ENCODE measurements around the gene SNTA1.
"Not testable (repeated sequence)": the region's sequence is repeated elsewhere in the genome, so short reads cannot be mapped to it uniquely, and the experiment has no call there.

The SNTA1 gene

GRCh38 chr20:33393609-33394008, 50.0 kb downstream of the SNTA1 start:
- DNase-seq (ENCODE audit: low spot score) = no peak

GRCh38 chr20:33391722-33392415, 51.7 kb downstream of the SNTA1 start:
- DNase-seq (ENCODE audit: low spot score) = peak; percentile 88

DNA sequence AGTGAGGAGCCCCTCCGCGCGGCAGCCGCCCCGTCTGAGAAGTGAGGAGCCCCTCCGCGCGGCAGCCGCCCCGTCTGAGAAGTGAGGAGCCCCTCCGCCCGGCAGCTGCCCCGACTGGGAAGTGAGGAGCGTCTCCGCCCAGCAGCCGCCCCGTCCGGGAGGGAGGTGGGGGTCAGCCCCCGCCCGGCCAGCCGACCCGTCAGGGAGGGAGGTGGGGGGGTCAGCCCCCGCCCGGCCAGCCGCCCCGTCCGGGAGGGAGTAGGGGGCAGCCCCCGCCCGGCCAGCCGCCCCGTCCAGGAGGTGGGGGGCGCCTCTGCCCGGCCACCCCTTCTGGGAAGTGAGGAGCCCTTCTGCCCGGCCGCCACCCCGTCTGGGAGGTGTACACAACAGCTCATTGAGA, 54.2 kb downstream of the SNTA1 start:
- DNase-seq (ENCODE audit: low spot score) = not testable (repeated sequence)

DNA sequence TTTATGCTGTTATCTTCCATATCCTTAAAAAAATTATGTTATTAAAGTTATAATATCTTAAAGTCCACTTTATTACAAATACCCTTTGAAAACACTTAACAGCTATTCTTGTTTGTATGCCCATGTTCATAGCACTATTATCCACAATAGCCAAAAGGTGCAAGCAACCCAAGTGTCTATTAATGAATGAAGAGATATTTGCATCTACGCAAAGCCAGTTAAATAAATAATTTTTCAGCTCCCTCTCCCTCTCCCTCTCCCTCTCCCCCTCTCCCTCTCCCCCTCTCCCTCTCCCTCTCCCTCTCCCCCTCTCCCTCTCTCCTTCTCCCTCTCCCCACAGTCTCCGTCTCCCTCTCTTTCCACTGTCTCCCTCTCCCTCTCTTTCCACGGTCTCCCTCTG, 55.3 kb downstream of the SNTA1 start:
- DNase-seq (ENCODE audit: low spot score) = no peak

GRCh38 chr20:33387177-33387576, 56.4 kb downstream of the SNTA1 start:
- DNase-seq (ENCODE audit: low spot score) = peak; percentile 68

GRCh38 chr20:33386673-33387072, 56.9 kb downstream of the SNTA1 start:
- no peak for DNase-seq (ENCODE audit: low spot score)

DNA sequence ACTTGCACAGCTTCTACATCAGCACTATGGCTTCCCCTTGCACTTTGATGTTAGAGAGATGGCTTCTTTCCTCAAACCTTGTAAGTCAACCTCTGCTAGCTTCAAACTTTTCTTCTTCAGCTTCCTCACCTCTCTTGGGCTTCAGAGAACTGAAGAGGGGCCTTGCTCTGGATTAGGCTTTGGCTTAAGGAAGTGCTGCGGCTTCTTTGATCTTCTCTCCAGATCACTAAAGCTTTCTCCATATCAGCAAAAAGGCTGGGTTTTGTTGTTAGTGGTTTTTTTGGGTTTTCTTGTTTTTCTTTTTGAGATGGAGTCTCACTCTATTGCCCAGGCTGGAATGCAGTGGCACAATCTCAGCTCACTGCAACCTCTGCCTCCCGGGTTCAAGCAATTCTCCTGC, 66.2 kb downstream of the SNTA1 start:
- DNase-seq (ENCODE audit: low spot score) = no peak

GRCh38 chr20:33373735-33374605, 69.6 kb downstream of the SNTA1 start:
- DNase-seq (ENCODE audit: low spot score) = peak; percentile 54

DNA sequence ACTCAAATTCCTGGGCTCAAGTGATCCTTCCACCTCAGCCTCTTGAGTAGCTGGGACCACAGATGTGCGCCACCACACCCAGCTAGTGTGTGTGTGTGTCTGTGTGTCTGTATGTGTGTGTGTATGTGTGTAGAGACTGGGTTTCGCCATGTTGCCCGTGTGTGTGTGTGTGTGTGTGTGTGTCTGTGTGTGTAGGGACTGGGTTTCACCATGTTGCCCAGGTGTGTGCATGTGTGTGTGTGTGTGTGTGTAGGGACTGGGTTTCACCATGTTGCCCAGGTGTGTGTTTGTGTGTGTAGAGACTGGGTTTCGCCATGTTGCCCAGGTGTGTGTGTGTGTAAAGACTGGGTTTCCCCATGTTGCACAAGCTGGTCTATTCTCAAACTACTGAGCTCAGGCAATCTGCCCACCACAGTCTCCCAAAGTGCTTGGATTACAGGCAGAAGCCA, 70.5 kb downstream of the SNTA1 start:
- no peak for DNase-seq (ENCODE audit: low spot score)

DNA sequence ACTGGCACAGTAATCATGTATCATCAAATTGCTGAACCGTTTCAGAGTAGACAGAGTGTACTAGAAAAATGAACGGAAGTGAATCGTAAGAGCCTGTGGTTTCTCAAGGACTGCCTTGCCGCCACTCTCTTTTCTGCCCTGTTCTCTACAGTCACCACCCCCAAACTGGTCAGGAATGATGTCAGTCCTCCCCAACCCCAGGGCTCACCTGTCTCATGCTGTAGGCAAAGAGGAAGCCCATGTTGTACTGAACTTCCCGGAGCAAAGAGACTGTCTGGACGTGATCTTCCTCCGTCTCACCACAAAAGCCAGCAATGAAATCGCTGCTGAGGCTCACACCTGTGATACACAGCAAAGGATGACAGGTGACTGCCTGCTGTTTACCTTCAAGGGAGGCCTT, 73.3 kb downstream of the SNTA1 start:
- DNase-seq (ENCODE audit: low spot score) = no peak

- DNase-seq (ENCODE audit: low spot score) = no peak
Observed at GRCh38 chr20:33362898-33363297, 80.7 kb downstream of the SNTA1 start.

DNA sequence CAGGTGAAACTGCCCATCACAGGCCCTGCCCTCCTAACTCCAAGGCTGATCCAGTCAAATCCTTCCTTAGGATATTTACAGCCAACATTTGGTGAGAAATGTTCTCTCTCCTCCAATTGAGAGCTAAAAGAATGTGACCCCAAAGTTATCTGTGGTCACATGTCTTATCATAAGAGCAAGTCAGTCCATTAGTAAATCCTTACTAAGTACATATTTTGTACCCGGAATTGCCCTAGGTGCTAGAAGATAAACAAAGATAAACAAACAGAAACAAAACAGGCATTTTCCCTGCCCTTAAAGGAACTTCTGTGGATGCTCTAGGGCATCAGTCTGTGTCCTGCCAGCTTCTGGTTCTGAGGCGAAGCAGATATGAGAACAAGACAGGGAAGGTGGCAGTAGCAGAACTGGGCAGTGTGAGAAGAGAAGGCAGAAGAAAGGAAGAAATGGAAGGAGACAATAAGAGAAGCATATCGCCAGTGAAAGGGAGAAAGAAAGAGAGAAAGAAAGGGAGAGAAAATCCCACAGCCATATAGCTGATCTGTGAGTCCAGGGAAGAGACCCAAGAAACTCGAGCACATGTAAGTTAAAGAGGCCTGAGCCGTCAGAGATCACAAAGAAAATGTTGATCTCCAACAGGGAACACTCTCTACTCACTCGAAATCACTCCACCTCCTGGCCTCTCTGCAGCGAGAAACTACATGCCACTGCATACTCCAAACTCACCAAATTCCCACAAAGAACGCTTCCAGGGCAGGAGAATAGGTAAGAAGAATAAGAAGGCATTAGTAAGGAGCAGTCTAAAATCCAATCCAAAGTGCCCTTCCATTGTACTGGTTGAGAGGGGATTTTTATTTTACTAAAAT, 83.9 kb downstream of the SNTA1 start:
- no peak for DNase-seq (ENCODE audit: low spot score)
